Vagina (tissue), 2 donors: Measurements from ENCODE around the gene P2RX5. TPM values are rescaled to one million over a fixed set of nuclear protein-coding genes. Genes with fewer than 3 reads are reported as not detected.
"Not testable (repeated sequence)": the region's sequence is repeated elsewhere in the genome, so short reads cannot be mapped to it uniquely, and the experiment has no call there.

Source experiments
- DNase-seq, 2 donors: peaks; one replicate each; pipeline ENCODE4 v3.0.0-alpha.2; 2017; ENCODE audit errors: extremely low spot score in 2 of 2
- H3K27ac ChIP-seq: fragments of 200-600 bp; sonication (generic); one replicate; pipeline ENCODE4 v1.5.1; 2019
- H3K27me3 ChIP-seq: fragments of 200-600 bp; sonication (generic); one replicate; pipeline ENCODE4 v1.5.1; 2019
- H3K36me3 ChIP-seq, 2 donors: fragments of 200-600 bp; sonication (generic); one replicate each; pipeline ENCODE4 v1.5.1; 2017 to 2019
- H3K4me1 ChIP-seq: fragments of 200-600 bp; sonication (generic); one replicate; pipeline ENCODE4 v1.5.1; 2019
- H3K4me3 ChIP-seq, 2 donors: fragments of 200-600 bp; sonication (generic); 1 replicate in 1 of 2; 2 replicates in 1 of 2; pipeline ENCODE4 v1.5.1; 2016 to 2019
- H3K9me3 ChIP-seq: fragments of 200-600 bp; sonication (generic); one replicate; pipeline ENCODE4 v1.5.1; 2019
- CTCF ChIP-seq, 3 experiments: fragments of 450-650 bp in 2 of 3; fragments of 200-600 bp in 1 of 3; sonication (generic) in 1 of 3; IDR thresholded peaks; one replicate each; pipeline ENCODE4 v1.5.1; 2017 to 2019; ENCODE audit warnings: antibody characterized with exemption in 3 of 3, mild to moderate bottlenecking in 2 of 3, moderate library complexity in 2 of 3
- POLR2A ChIP-seq, 2 donors: fragments of 450-650 bp; IDR thresholded peaks; one replicate each; pipeline ENCODE4 v1.6.1; 2017; ENCODE audit warnings: antibody characterized with exemption in 2 of 2, mild to moderate bottlenecking in 2 of 2, moderate library complexity in 2 of 2
- POLR2AphosphoS5 ChIP-seq, 2 donors: sonication (generic); formaldehyde crosslinking; IDR thresholded peaks; one replicate each; pipeline ENCODE4 v1.9.0; 2017; ENCODE audit warnings: antibody characterized with exemption in 2 of 2, mild to moderate bottlenecking in 2 of 2, low read depth in 1 of 2; ENCODE audit not compliant: insufficient read depth in 1 of 2
- intact Hi-C: fragments of 100-400 bp; cut with DNase I; formaldehyde crosslinking; loops from one replicate; pipeline ENCODE4 v1.15.1; 2023
- total RNA-seq: library from RNA; depleted of rRNA; stranded (reverse); fragments of >200 nt; gene quantifications from one replicate; pipeline ENCODE4 v1.2.3, GENCODE V29; 2016

The P2RX5 gene
- total RNA-seq, 1 donor from 2014 or later, result 1.7 TPM

DNA sequence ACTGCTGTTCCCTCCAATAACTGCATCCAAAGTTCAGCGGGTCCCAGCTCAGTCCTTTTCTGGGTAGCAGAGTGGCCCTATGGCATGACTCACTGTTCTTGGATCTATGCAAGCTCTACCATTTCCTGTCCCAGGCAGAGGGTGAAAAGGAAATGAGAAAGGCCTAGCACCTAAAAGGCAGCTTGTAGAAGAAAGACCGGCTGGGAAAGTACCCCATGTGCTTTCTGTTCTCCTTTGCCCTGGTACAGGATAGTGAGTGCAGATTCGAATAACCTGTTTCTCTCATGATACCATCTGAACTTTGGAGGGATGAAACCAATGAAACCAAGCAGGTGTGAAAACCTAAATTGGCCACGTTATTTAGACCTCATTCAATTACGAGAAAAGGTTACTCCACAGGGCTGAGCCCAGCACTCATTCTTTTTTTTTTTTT, 15.0 kb upstream of the P2RX5 start:
- no peak for DNase-seq
- Histone ChIP-seq H3K9me3 (no peaks in the 10 kb centered on the region), H3K27ac (no peak overlapping the region), H3K4me1 (no peaks in the 10 kb centered on the region), H3K4me3 (no peak overlapping the region), H3K27me3 (no peaks in the 10 kb centered on the region), H3K36me3 (peaks cover 0 to 38% of the 10 kb centered on the region in 2 donors)
- TF ChIP-seq POLR2AphosphoS5 (IDR thresholded peaks at IDR 0.05; ENCODE audit: insufficient read depth in 1 of 2, low read depth in 1 of 2) (no peak), POLR2A (IDR thresholded peaks at IDR 0.05) (no peak), CTCF (IDR thresholded peaks at IDR 0.05) (no peak)
- intact Hi-C loops, result no loop called here

- Histone ChIP-seq H3K4me3 (no peak overlapping the region), H3K4me1 (no peaks in the 10 kb centered on the region), H3K27ac (no peak overlapping the region), H3K9me3 (no peaks in the 10 kb centered on the region), H3K36me3 (peaks cover 0 to 16% of the 10 kb centered on the region in 2 donors), H3K27me3 (no peaks in the 10 kb centered on the region)
- TF ChIP-seq POLR2AphosphoS5 (IDR thresholded peaks at IDR 0.05; ENCODE audit: insufficient read depth in 1 of 2, low read depth in 1 of 2) (no peak), CTCF (IDR thresholded peaks at IDR 0.05) (no peak), POLR2A (IDR thresholded peaks at IDR 0.05) (no peak)
- intact Hi-C loops, result no loop called here
- DNase-seq, result no peak
Observed at GRCh38 chr17:3708366-3708765, 12.4 kb upstream of the P2RX5 start.

GRCh38 chr17:3705718-3705984, 9.7 kb upstream of the P2RX5 start:
- H3K4me3 ChIP-seq, intact Hi-C loops, H3K27me3 ChIP-seq, H3K4me1 ChIP-seq, H3K9me3 ChIP-seq, H3K27ac ChIP-seq, H3K36me3 ChIP-seq, DNase-seq: not testable (repeated sequence)

DNA sequence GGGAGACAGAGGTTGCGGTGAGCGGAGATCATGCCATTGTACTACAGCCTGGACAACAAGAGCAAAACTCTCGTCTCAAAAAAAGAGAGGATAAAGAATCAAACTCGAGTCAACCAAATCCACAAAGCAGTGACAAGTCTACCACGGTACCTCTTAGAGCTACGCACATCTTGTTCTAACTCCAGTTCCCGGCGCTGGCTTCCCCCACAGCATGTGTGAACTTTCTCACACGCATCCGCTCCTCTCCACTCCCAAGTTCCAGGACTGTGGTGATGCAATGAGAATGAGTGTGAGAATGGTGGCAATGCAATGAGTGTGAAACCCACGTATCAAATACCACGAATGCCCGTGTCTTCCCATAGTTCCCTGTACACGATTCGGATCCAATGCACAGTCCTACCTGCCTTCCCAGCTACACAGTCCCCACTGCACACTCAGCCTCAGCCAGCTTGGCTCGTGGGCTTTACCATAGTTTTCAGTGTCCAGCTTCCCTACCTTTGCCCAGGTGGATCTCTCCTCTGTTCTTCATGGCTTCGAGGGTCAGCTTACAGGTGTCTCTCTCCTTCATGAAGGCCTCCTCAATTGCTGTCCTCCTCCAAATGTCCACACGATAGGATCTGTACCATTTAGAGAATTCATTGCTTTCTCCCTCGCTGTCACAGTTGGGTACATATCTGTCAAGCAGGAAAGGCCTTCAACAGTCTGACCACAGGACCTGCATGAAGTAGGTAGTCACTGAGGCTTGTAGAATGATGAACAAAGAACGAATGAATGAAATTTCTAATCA, 9.2 kb upstream of the P2RX5 start:
- no peaks in the 10 kb centered on the region for H3K27me3 ChIP-seq
- no peak overlapping the region for H3K4me3 ChIP-seq
- H3K36me3 ChIP-seq, result no peaks in the 10 kb centered on the region
- intact Hi-C loops, result no loop called here
- DNase-seq, result no peak
- no peak overlapping the region for H3K27ac ChIP-seq
- TF ChIP-seq POLR2AphosphoS5 (IDR thresholded peaks at IDR 0.05; ENCODE audit: insufficient read depth in 1 of 2, low read depth in 1 of 2), result no peak
- TF ChIP-seq POLR2A (IDR thresholded peaks at IDR 0.05), result no peak
- no peak for TF ChIP-seq CTCF (IDR thresholded peaks at IDR 0.05)
- H3K9me3 ChIP-seq, result no peaks in the 10 kb centered on the region
- H3K4me1 ChIP-seq, result no peaks in the 10 kb centered on the region

- H3K27me3 ChIP-seq, H3K4me1 ChIP-seq, H3K4me3 ChIP-seq, H3K9me3 ChIP-seq, intact Hi-C loops, H3K27ac ChIP-seq, H3K36me3 ChIP-seq, DNase-seq: not testable (repeated sequence)
Observed at GRCh38 chr17:3702041-3702539, 6.1 kb upstream of the P2RX5 start.

DNA sequence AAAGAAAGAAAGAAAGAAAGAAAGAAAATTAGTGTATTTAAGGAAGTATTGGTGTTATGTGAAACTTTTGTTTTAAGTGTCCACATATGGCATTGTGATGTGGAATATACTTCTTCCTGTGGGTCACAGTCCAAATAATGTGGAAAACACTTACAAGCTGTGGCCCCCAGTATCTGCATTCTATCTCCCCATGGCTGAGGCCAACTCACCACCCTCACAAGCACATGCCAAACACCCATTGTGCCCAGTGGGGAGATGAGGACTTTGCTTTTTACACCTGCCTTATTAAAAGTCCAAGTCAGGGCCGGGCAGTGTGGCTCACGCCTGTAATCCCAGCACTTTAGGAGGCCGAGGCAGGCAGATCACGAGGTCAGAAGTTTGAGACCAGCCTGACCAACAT, 4.0 kb upstream of the P2RX5 start:
- H3K4me1 ChIP-seq, result peaks cover 15% of the 10 kb centered on the region

More for the DNA sequence above, 4.0 kb upstream of the P2RX5 start:
- Histone ChIP-seq H3K27me3 (no peaks in the 10 kb centered on the region), H3K9me3 (no peaks in the 10 kb centered on the region), H3K36me3 (no peaks in the 10 kb centered on the region), H3K27ac (no peak overlapping the region), H3K4me3 (no peak overlapping the region)
- TF ChIP-seq POLR2A (IDR thresholded peaks at IDR 0.05) (no peak), CTCF (IDR thresholded peaks at IDR 0.05) (no peak), POLR2AphosphoS5 (IDR thresholded peaks at IDR 0.05; ENCODE audit: insufficient read depth in 1 of 2, low read depth in 1 of 2) (no peak)
- DNase-seq, result no peak
- intact Hi-C loops, result no loop called here
